IMR-90 (cell line): ENCODE results near the gene PPM1G. TPM values are rescaled to one million over a fixed set of nuclear protein-coding genes. Genes with fewer than 3 reads are reported as not detected.
A peak's percentile ranks its signal among the peaks of the same experiment; 100 is the strongest.

Experiments
- ATAC-seq: fragments of 200-7000 bp; cut with Tn5 transposase; 2 replicates; pipeline ENCODE4 v1.9.1; 2020; ENCODE audit warnings: low read depth, mild to moderate bottlenecking, moderate library complexity
- BruUV-seq: library from RNA; stranded (reverse); fragments of 400-500 nt; replicated peaks from 2 replicates; lab custom pipeline; 2021; lab: Mats Ljungman, UMichigan
- CTCF ChIA-PET: fragments of 300-600 bp; formaldehyde crosslinking; extraction: SDS; loops from one replicate; lab custom pipeline; 2021; ENCODE audit warnings: antibody characterized with exemption; lab: Yijun Ruan, JAX
- POLR2A ChIA-PET: fragments of 300-600 bp; sonication (Branson Sonifier 250); formaldehyde crosslinking; loops from one replicate; lab custom pipeline; 2022; ENCODE audit warnings: antibody characterized with exemption; ENCODE audit not compliant: unreplicated experiment; lab: Charles Lee
- DNase-seq: peaks from one replicate; pipeline ENCODE4 v3.0.0; 2013
- H2AFZ ChIP-seq: replicated peaks from 2 replicates; pipeline ENCODE3; 2013; ENCODE audit warnings: low read length, mild to moderate bottlenecking; ENCODE audit not compliant: poor library complexity
- H2AK5ac ChIP-seq: 2 replicates; pipeline ENCODE4 v1.6.1; 2013; ENCODE audit warnings: low read depth, low read length, inconsistent platforms
- H2AK9ac ChIP-seq: replicated peaks from 2 replicates; pipeline ENCODE3; 2013; ENCODE audit warnings: mild to moderate bottlenecking, low read depth, low read length, moderate library complexity; ENCODE audit not compliant: poor library complexity
- H2BK120ac ChIP-seq: 2 replicates; pipeline ENCODE4 v1.6.1; 2013; ENCODE audit warnings: low read depth, low read length, inconsistent platforms
- H2BK15ac ChIP-seq: 3 replicates; pipeline ENCODE4 v1.6.1; 2013; ENCODE audit warnings: low read depth, low read length, inconsistent platforms
- H2BK20ac ChIP-seq: 2 replicates; pipeline ENCODE4 v1.6.1; 2013; ENCODE audit warnings: low read depth, mild to moderate bottlenecking, inconsistent platforms, low read length, moderate library complexity
- H2BK5ac ChIP-seq: 2 replicates; pipeline ENCODE4 v1.6.1; 2013; ENCODE audit warnings: mild to moderate bottlenecking, low read depth, low read length, inconsistent platforms; ENCODE audit not compliant: poor library complexity, severe bottlenecking
- H3K14ac ChIP-seq: replicated peaks from 2 replicates; pipeline ENCODE4 v1.6.1; 2013; ENCODE audit warnings: low read depth, low read length, inconsistent platforms
- H3K18ac ChIP-seq: 2 replicates; pipeline ENCODE4 v1.6.1; 2013; ENCODE audit warnings: low read depth, low read length, control low read depth
- H3K23ac ChIP-seq: 2 replicates; pipeline ENCODE4 v1.6.1; 2013; ENCODE audit warnings: low read depth, low read length, inconsistent platforms
- H3K27ac ChIP-seq: 2 replicates; pipeline ENCODE4 v1.5.1; 2013; ENCODE audit warnings: mild to moderate bottlenecking, control low read depth, low read length; ENCODE audit not compliant: insufficient read depth
- H3K27me3 ChIP-seq: 2 replicates; pipeline ENCODE4 v1.6.1; 2013; ENCODE audit warnings: low read length; ENCODE audit not compliant: control insufficient read depth, insufficient read depth
- H3K36me3 ChIP-seq: 2 replicates; pipeline ENCODE4 v1.6.1; 2013; ENCODE audit warnings: low read length, mixed read lengths; ENCODE audit not compliant: control insufficient read depth, insufficient read depth
- H3K4ac ChIP-seq: 2 replicates; pipeline ENCODE4 v1.6.1; 2013; ENCODE audit warnings: low read depth, low read length, inconsistent platforms
- H3K4me1 ChIP-seq: 2 replicates; pipeline ENCODE4 v1.6.1; 2013; ENCODE audit warnings: low read length, mixed read lengths; ENCODE audit not compliant: control insufficient read depth, insufficient read depth
- H3K4me2 ChIP-seq: 2 replicates; pipeline ENCODE4 v1.6.1; 2013; ENCODE audit warnings: low read depth, mild to moderate bottlenecking, control low read depth, low read length, moderate library complexity
- H3K4me3 ChIP-seq: 2 replicates; pipeline ENCODE4 v1.5.1; 2013; ENCODE audit warnings: low read depth, mild to moderate bottlenecking, control low read depth, low read length, moderate library complexity; ENCODE audit not compliant: insufficient read depth
- H3K56ac ChIP-seq: 2 replicates; pipeline ENCODE4 v1.6.1; 2013; ENCODE audit warnings: low read length, inconsistent platforms; ENCODE audit not compliant: insufficient read depth; ENCODE audit errors: extremely low read depth
- H3K79me1 ChIP-seq, 2 experiments: 2 replicates each; pipeline ENCODE4 v1.6.1; 2013; ENCODE audit warnings: low read length in 2 of 2, inconsistent platforms in 1 of 2, low read depth in 1 of 2
- H3K9ac ChIP-seq: 2 replicates; pipeline ENCODE4 v1.6.1; 2013; ENCODE audit warnings: low read depth, low read length, control low read depth
- H3K9me1 ChIP-seq: 2 replicates; pipeline ENCODE4 v1.6.1; 2013; ENCODE audit warnings: low read length, inconsistent platforms; ENCODE audit not compliant: insufficient read depth
- H3K9me3 ChIP-seq: 2 replicates; pipeline ENCODE4 v1.6.1; 2013; ENCODE audit warnings: low read length; ENCODE audit not compliant: control insufficient read depth, insufficient read depth
- H4K20me1 ChIP-seq: 2 replicates; pipeline ENCODE4 v1.6.1; 2013; ENCODE audit warnings: low read length, inconsistent platforms; ENCODE audit not compliant: insufficient read depth
- H4K5ac ChIP-seq: 2 replicates; pipeline ENCODE4 v1.6.1; 2013; ENCODE audit warnings: mild to moderate bottlenecking, low read depth, low read length, control low read depth
- H4K8ac ChIP-seq, 2 experiments: 2 replicates each; pipeline ENCODE4 v1.6.1; 2013; ENCODE audit warnings: low read depth in 2 of 2, low read length in 2 of 2, control low read depth in 1 of 2, inconsistent platforms in 1 of 2
- H4K91ac ChIP-seq: 2 replicates; pipeline ENCODE4 v1.6.1; 2013; ENCODE audit warnings: low read depth, low read length, inconsistent platforms; ENCODE audit not compliant: insufficient read depth
- CEBPB ChIP-seq: IDR thresholded peaks from 2 replicates; pipeline ENCODE4 v1.6.1; 2012; ENCODE audit warnings: low read depth, low read length, improper control_type of control experiment
- CTCF ChIP-seq: conservative IDR thresholded peaks from 2 replicates; pipeline ENCODE4 v1.5.1; 2012; ENCODE audit warnings: mild to moderate bottlenecking, low read depth, low read length, improper control_type of control experiment
- WGBS, 2 experiments: methylation state at CpG; one replicate each; pipeline versions ENCODE4 v1.1.5 to v1.1.7; 2013; ENCODE audit warnings: missing lambda C conversion rate in 2 of 2; ENCODE audit not compliant: insufficient read length in 1 of 2; ENCODE audit errors: extremely low coverage in 2 of 2; 5-methylcytosine and 5-hydroxymethylcytosine counted together
- dilution Hi-C: fragments of 300-500 bp; cut with HindIII; formaldehyde crosslinking; loops from one replicate; pipeline ENCODE4 v1.14.3; 2018; ENCODE audit warnings: low sequenced_read_pairs; ENCODE audit not compliant: unreplicated experiment
- in situ Hi-C: fragments of 300-500 bp; cut with MboI; formaldehyde crosslinking; loops from 3 replicates; pipeline ENCODE4 v1.14.3; 2019; ENCODE audit warnings: low sequenced_read_pairs, inconsistent platforms, mixed read lengths
- intact Hi-C: fragments of 100-400 bp; cut with micrococcal nuclease; formaldehyde crosslinking; loops from 2 replicates; pipeline ENCODE4 v1.10.0; 2022
- polyA plus RNA-seq, 3 experiments: library from polyadenylated mRNA; depleted of rRNA; stranded (reverse); fragments of >200 nt; gene quantifications; 2 replicates each; pipeline ENCODE4 v1.2.3, GENCODE V29; 2012; ENCODE audit warnings: low replicate concordance in 1 of 3
- total RNA-seq: library from RNA; depleted of rRNA; stranded (reverse); fragments of >200 nt; gene quantifications from 2 replicates; pipeline ENCODE4 v1.2.3, GENCODE V29; 2012

PPM1G gene
- total and polyA plus RNA-seq, 2 of the 4 experiments (the other 2 are of a cell fraction): 57.6 to 95.9 TPM

- no peak overlapping the region for H3K56ac ChIP-seq
Observed at GRCh38 chr2:27446057-27446456, 36.7 kb upstream of the PPM1G start.

More at GRCh38 chr2:27446057-27446456, 36.7 kb upstream of the PPM1G start:
- H3K9me1 ChIP-seq: no peaks in the 10 kb centered on the region
- no peak overlapping the region for H3K9ac ChIP-seq
- no peak overlapping the region for H2BK120ac ChIP-seq
- no peak overlapping the region for H2AFZ ChIP-seq
- no peak overlapping the region for H3K14ac ChIP-seq
- POLR2A ChIA-PET: interaction anchor here (0.5 kb wide), 1 partner anchor 8 kb away, joined by 3 read pairs; no protein-coding TSS in a partner anchor
- H4K5ac ChIP-seq: no peak overlapping the region
- H3K4me2 ChIP-seq: no peak overlapping the region
- no peak overlapping the region for H3K4me3 ChIP-seq
- H2BK5ac ChIP-seq: no peak overlapping the region
- no peak for DNase-seq
- no peaks in the 10 kb centered on the region for H3K4me1 ChIP-seq
- H4K91ac ChIP-seq: no peak overlapping the region
- no CpG with 5 or more reads among the region's 3 CpGs for WGBS, 2 experiments
- H2BK20ac ChIP-seq: no peak overlapping the region
- H2BK15ac ChIP-seq: no peak overlapping the region
- H3K36me3 ChIP-seq: peaks cover 39% of the 10 kb centered on the region
- H2AK9ac ChIP-seq: no peak overlapping the region
- TF ChIP-seq CTCF (no peak), CEBPB (peak; percentile 45)
- no peak for ATAC-seq
- no peaks in the 10 kb centered on the region for H3K27me3 ChIP-seq
- intact Hi-C loops (no loop called here), in situ Hi-C loops (no loop called here), dilution Hi-C loops (no loop called here)
- H4K20me1 ChIP-seq: peaks cover 4% of the 10 kb centered on the region
- no peak overlapping the region for H2AK5ac ChIP-seq
- CTCF ChIA-PET: no interaction called here
- no TSS peak for BruUV-seq
- no peaks in the 10 kb centered on the region for H3K9me3 ChIP-seq
- H3K4ac ChIP-seq: no peak overlapping the region
- H3K18ac ChIP-seq: no peak overlapping the region
- H3K79me1 ChIP-seq: no peaks in the 10 kb centered on the region; a peak in 1 of 4 replicates
- H3K27ac ChIP-seq: no peak overlapping the region
- H3K23ac ChIP-seq: no peak overlapping the region
- H4K8ac ChIP-seq: no peak overlapping the region
